Measurements from ENCODE around the gene SIPA1L3.
A peak's percentile ranks its signal among the peaks of the same experiment; 100 is the strongest.

Gene SIPA1L3

DNA sequence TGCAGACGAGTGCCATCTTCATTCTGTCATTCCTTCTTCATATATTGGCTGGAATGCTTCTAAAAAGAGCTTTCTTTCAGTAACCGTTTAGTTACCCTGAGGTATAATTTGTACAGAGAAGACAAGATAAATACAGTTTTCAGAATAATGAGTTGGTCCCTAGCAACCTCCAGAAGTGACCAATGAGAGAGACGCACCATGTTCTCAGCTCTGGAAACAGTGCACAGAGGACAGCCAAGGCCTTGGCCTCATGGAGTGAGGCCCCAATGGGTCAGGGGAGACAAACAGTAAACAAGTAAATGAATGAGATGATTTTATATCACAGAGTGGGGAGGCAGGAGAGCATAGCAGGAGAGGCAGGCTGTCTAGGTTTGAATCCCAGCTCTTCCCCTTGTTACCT is 226.3 kb downstream of the SIPA1L3 start:
- no peak for FAIRE-seq
- TF ChIP-seq, protein P1, sequence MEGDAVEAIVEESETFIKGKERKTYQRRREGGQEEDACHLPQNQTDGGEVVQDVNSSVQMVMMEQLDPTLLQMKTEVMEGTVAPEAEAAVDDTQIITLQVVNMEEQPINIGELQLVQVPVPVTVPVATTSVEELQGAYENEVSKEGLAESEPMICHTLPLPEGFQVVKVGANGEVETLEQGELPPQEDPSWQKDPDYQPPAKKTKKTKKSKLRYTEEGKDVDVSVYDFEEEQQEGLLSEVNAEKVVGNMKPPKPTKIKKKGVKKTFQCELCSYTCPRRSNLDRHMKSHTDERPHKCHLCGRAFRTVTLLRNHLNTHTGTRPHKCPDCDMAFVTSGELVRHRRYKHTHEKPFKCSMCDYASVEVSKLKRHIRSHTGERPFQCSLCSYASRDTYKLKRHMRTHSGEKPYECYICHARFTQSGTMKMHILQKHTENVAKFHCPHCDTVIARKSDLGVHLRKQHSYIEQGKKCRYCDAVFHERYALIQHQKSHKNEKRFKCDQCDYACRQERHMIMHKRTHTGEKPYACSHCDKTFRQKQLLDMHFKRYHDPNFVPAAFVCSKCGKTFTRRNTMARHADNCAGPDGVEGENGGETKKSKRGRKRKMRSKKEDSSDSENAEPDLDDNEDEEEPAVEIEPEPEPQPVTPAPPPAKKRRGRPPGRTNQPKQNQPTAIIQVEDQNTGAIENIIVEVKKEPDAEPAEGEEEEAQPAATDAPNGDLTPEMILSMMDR (IDR thresholded peaks at IDR 0.05; ENCODE audit: insufficient read depth, missing control alignments): no peak
- no peak for DNase-seq (ENCODE audit: insufficient read length, low spot score)

- no peak for DNase-seq (ENCODE audit: insufficient read length, low spot score)
- FAIRE-seq: no peak
- TF ChIP-seq, protein P1 (IDR thresholded peaks at IDR 0.05; ENCODE audit: insufficient read depth, missing control alignments): peak; percentile 26
These were observed 227.6 kb downstream of the SIPA1L3 start for GRCh38 chr19:38134540-38135149.

DNA sequence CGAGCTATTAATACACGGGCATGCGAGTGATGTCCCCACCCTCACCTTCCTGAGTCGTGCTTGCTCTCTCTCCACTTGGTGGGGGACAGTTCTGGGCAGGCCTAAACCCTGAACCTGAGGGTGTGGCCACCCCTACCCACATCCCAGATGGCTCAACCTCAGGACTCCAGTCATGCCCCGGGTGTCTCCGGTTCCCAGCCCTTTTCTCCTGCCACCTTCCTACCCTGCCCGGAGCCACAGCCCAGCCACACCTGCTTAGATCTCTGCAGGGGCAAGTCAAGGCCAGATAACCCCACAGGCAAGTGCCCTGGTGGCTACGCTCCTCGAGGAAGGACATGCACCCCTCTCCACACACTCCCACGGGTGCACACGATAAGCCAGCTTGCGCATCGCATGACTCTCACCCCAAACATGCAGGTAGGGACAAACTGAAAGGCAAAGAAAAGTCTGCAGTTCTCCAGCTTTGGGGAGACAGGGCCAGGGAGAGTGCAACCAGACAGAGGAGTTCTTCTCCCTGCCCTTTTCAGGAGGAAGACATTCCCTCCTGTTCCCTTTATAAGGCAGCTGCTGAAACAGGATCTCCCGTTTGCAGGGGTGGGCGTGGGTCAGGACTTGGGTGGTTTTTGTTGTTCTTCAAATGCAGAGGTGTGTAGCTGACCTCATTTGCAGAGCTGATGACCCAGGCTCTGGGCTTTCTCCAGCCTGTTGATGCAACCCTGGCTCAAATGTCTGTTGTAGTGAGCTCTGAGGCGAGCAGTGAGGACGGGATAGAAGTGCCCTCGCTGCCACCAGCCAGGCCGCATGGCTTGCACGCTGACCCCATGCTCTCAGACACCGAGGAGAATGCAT is 228.4 kb downstream of the SIPA1L3 start:
- TF ChIP-seq, protein P1 (IDR thresholded peaks at IDR 0.05; ENCODE audit: insufficient read depth, missing control alignments): no peak
- FAIRE-seq: no peak

GRCh38 chr19:38139122-38139521 is 232.1 kb downstream of the SIPA1L3 start:
- DNase-seq (ENCODE audit: insufficient read length, low spot score) (no peak), FAIRE-seq (no peak)
- TF ChIP-seq, protein P1 (IDR thresholded peaks at IDR 0.05; ENCODE audit: insufficient read depth, missing control alignments): no peak

More for the DNA sequence above, 228.4 kb downstream of the SIPA1L3 start:
- DNase-seq (ENCODE audit: insufficient read length, low spot score): no peak

- TF ChIP-seq, protein P1 (IDR thresholded peaks at IDR 0.05; ENCODE audit: insufficient read depth, missing control alignments): no peak
- FAIRE-seq (no peak), DNase-seq (ENCODE audit: insufficient read length, low spot score) (no peak)
These were observed 234.1 kb downstream of the SIPA1L3 start for GRCh38 chr19:38141108-38141507.

- TF ChIP-seq, protein P1 (IDR thresholded peaks at IDR 0.05; ENCODE audit: insufficient read depth, missing control alignments): peak; percentile 55
- peak; percentile 88 for DNase-seq (ENCODE audit: insufficient read length, low spot score)
- no peak for FAIRE-seq
These were observed 235.4 kb downstream of the SIPA1L3 start for GRCh38 chr19:38142176-38143035.

Measured in D721Med (cell line).